GM12892 (cell line): ENCODE measurements around the gene EFNA5.

Experiments
- POLR2AphosphoS5 ChIP-seq: IDR thresholded peaks from 2 replicates; pipeline ENCODE4 v1.6.1; 2011; ENCODE audit warnings: low read depth, low read length, control low read depth
- TAF1 ChIP-seq: IDR thresholded peaks from 2 replicates; pipeline ENCODE4 v1.6.1; 2011; ENCODE audit warnings: low read depth, mild to moderate bottlenecking, control low read depth, low read length, borderline replicate concordance

- TF ChIP-seq POLR2AphosphoS5, result no peak
- TF ChIP-seq TAF1, result no peak
Observed at GRCh38 chr5:107589520-107590193, 81.1 kb downstream of the EFNA5 start.
